Fibroblast of lung (primary cell): ENCODE data around the gene INTU. TPM values are rescaled to one million over a fixed set of nuclear protein-coding genes. Genes with fewer than 3 reads are reported as not detected.

Experiments
- DNase-seq, 2 donors: peaks; one replicate each; pipeline versions ENCODE4 v3.0.0 to v3.0.0-alpha.2; 2010; ENCODE audit warnings: low read depth in 2 of 2
- H2AFZ ChIP-seq: 2 replicates; pipeline ENCODE4 v1.5.1; 2012; ENCODE audit warnings: low read length, control low read depth, inconsistent platforms
- H3K27ac ChIP-seq: 2 replicates; pipeline ENCODE4 v1.5.1; 2011; ENCODE audit warnings: low read length, control low read depth; ENCODE audit not compliant: insufficient read depth
- H3K27me3 ChIP-seq: 2 replicates; pipeline ENCODE4 v1.5.1; 2011; ENCODE audit warnings: mild to moderate bottlenecking, low read length; ENCODE audit not compliant: control insufficient read depth, insufficient read depth
- H3K36me3 ChIP-seq: 2 replicates; pipeline ENCODE4 v1.5.1; 2011; ENCODE audit warnings: low read length; ENCODE audit not compliant: control insufficient read depth, insufficient read depth
- H3K4me1 ChIP-seq: 2 replicates; pipeline ENCODE4 v1.5.1; 2011; ENCODE audit warnings: low read length; ENCODE audit not compliant: control insufficient read depth, insufficient read depth; ENCODE audit errors: extremely low read depth
- H3K4me2 ChIP-seq: 2 replicates; pipeline ENCODE4 v1.5.1; 2011; ENCODE audit warnings: low read length, control low read depth; ENCODE audit not compliant: insufficient read depth; ENCODE audit errors: extremely low read depth
- H3K4me3 ChIP-seq, 4 experiments: fragments of 200-600 bp in 1 of 4; sonication (generic) in 1 of 4; replicated peaks in 1 of 4; 2 replicates each; pipeline ENCODE4 v1.5.1; 2011 to 2016; ENCODE audit warnings: low read length in 4 of 4, low read depth in 3 of 4, mild to moderate bottlenecking in 3 of 4, control low read depth in 2 of 4, inconsistent platforms in 1 of 4, mixed read lengths in 1 of 4; ENCODE audit not compliant: insufficient read depth in 1 of 4; ENCODE audit errors: control extremely low read depth in 1 of 4
- H3K79me2 ChIP-seq: 2 replicates; pipeline ENCODE4 v1.5.1; 2012; ENCODE audit warnings: mild to moderate bottlenecking, low read length, inconsistent platforms; ENCODE audit not compliant: control insufficient read depth, insufficient read depth
- H3K9ac ChIP-seq: 2 replicates; pipeline ENCODE4 v1.5.1; 2011; ENCODE audit warnings: mild to moderate bottlenecking, low read length, control low read depth; ENCODE audit not compliant: insufficient read depth
- H3K9me3 ChIP-seq: 2 replicates; pipeline ENCODE4 v1.5.1; 2012; ENCODE audit warnings: low read depth, low read length; ENCODE audit not compliant: control insufficient read depth, insufficient read depth
- H4K20me1 ChIP-seq: 2 replicates; pipeline ENCODE4 v1.5.1; 2011; ENCODE audit warnings: low read length; ENCODE audit not compliant: control insufficient read depth, insufficient read depth; ENCODE audit errors: extremely low read depth
- EZH2 ChIP-seq: IDR thresholded peaks from 2 replicates; pipeline ENCODE4 v1.5.1; 2012; ENCODE audit warnings: low read length, control low read depth, mild to moderate bottlenecking; ENCODE audit errors: missing control alignments
- polyA plus RNA-seq, 2 donors: library from polyadenylated mRNA; depleted of rRNA in 1 of 2; stranded (reverse) in 1 of 2; unstranded in 1 of 2; fragments of >200 nt; gene quantifications; 2 replicates each; pipeline ENCODE4 v1.2.1, GENCODE V29; 2011 to 2012; ENCODE audit warnings: missing spikeins in 1 of 2
- total RNA-seq: library from RNA; depleted of rRNA; stranded (reverse); fragments of >200 nt; gene quantifications from 2 replicates; pipeline ENCODE4 v1.2.1, GENCODE V29; 2014
- TF ChIP-seq, protein P1 (sequence below), 2 donors: IDR thresholded peaks in 1 of 2; conservative IDR thresholded peaks in 1 of 2; 1 replicate in 1 of 2; 2 replicates in 1 of 2; pipeline ENCODE4 v1.5.1; 2011 to 2012; ENCODE audit warnings: low read length in 2 of 2, control low read depth in 1 of 2, inconsistent platforms in 1 of 2, low read depth in 1 of 2, mild to moderate bottlenecking in 1 of 2

The INTU gene
- total and polyA plus RNA-seq, 2 donors (not counting 1 experiment from before 2014, with no cell fraction given), result 5.6 to 9.6 TPM

GRCh38 chr4:127741247-127741646 is 108.5 kb downstream of the INTU start:
- no peak overlapping the region for H3K9ac ChIP-seq
- H3K79me2 ChIP-seq, result no peaks in the 10 kb centered on the region
- H3K27me3 ChIP-seq, result no peaks in the 10 kb centered on the region
- H3K4me1 ChIP-seq, result no peaks in the 10 kb centered on the region
- no peak overlapping the region for H2AFZ ChIP-seq
- H3K4me3 ChIP-seq, result no peak overlapping the region
- DNase-seq, result no peak
- no peak overlapping the region for H3K27ac ChIP-seq
- no peak overlapping the region for H3K4me2 ChIP-seq
- TF ChIP-seq, protein P1, sequence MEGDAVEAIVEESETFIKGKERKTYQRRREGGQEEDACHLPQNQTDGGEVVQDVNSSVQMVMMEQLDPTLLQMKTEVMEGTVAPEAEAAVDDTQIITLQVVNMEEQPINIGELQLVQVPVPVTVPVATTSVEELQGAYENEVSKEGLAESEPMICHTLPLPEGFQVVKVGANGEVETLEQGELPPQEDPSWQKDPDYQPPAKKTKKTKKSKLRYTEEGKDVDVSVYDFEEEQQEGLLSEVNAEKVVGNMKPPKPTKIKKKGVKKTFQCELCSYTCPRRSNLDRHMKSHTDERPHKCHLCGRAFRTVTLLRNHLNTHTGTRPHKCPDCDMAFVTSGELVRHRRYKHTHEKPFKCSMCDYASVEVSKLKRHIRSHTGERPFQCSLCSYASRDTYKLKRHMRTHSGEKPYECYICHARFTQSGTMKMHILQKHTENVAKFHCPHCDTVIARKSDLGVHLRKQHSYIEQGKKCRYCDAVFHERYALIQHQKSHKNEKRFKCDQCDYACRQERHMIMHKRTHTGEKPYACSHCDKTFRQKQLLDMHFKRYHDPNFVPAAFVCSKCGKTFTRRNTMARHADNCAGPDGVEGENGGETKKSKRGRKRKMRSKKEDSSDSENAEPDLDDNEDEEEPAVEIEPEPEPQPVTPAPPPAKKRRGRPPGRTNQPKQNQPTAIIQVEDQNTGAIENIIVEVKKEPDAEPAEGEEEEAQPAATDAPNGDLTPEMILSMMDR (conservative IDR thresholded peaks at IDR 0.05 in 1 of 2, IDR thresholded peaks at IDR 0.05 in 1 of 2; ENCODE audit: low read depth in 1 of 2, low read length in 2 of 2), result no peak
- TF ChIP-seq EZH2, result no peak
- no peaks in the 10 kb centered on the region for H3K36me3 ChIP-seq
- no peaks in the 10 kb centered on the region for H4K20me1 ChIP-seq
- no peaks in the 10 kb centered on the region for H3K9me3 ChIP-seq

GRCh38 chr4:127747883-127748282 is 115.1 kb downstream of the INTU start:
- Histone ChIP-seq H3K27ac (no peak overlapping the region), H4K20me1 (no peaks in the 10 kb centered on the region), H3K79me2 (no peaks in the 10 kb centered on the region), H3K4me1 (no peaks in the 10 kb centered on the region), H3K9ac (no peak overlapping the region), H3K36me3 (no peaks in the 10 kb centered on the region), H3K4me2 (no peak overlapping the region), H3K4me3 (no peak overlapping the region), H3K9me3 (no peaks in the 10 kb centered on the region), H3K27me3 (no peaks in the 10 kb centered on the region), H2AFZ (no peak overlapping the region)
- DNase-seq, result no peak
- TF ChIP-seq, protein P1 (conservative IDR thresholded peaks at IDR 0.05 in 1 of 2, IDR thresholded peaks at IDR 0.05 in 1 of 2; ENCODE audit: low read depth in 1 of 2, low read length in 2 of 2), result no peak
- TF ChIP-seq EZH2, result no peak

DNA sequence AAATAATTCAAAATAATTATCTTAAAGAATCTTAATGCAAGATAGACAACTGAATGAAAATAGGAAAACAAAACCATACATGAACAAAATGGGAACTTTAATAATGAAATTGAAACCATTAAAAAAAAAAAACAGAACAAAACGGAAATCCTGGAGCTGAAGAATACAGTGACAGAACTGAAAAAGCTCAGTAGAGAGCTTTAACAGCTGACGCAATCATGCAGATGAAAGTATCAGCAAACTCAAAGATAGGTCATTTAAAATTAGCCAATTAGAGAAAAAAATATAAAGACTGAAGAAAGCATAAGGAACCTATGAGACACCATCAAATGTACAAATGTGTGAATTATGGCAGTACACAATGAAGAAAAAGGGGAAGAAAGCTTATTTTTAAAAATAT is 116.2 kb downstream of the INTU start:
- H3K36me3 ChIP-seq, result no peaks in the 10 kb centered on the region
- H2AFZ ChIP-seq, result no peak overlapping the region
- no peak overlapping the region for H3K4me2 ChIP-seq
- H3K9ac ChIP-seq, result no peak overlapping the region
- H3K27ac ChIP-seq, result no peak overlapping the region
- H4K20me1 ChIP-seq, result no peaks in the 10 kb centered on the region
- no peaks in the 10 kb centered on the region for H3K27me3 ChIP-seq
- H3K4me3 ChIP-seq, result no peak overlapping the region
- no peak for TF ChIP-seq EZH2
- TF ChIP-seq, protein P1 (conservative IDR thresholded peaks at IDR 0.05 in 1 of 2, IDR thresholded peaks at IDR 0.05 in 1 of 2; ENCODE audit: low read depth in 1 of 2, low read length in 2 of 2), result no peak
- H3K4me1 ChIP-seq, result no peaks in the 10 kb centered on the region
- no peaks in the 10 kb centered on the region for H3K79me2 ChIP-seq
- H3K9me3 ChIP-seq, result no peaks in the 10 kb centered on the region
- DNase-seq, result no peak
